ENCODE measurements around the gene RARG.

GRCh38 chr12:53233671-53234121, 1.7 kb upstream of the RARG start:
- no peak for TF ChIP-seq POLR2AphosphoS5 (IDR thresholded peaks at IDR 0.05; ENCODE audit: insufficient read depth in 1 of 2, low read depth in 1 of 2)
- TF ChIP-seq, protein P1, sequence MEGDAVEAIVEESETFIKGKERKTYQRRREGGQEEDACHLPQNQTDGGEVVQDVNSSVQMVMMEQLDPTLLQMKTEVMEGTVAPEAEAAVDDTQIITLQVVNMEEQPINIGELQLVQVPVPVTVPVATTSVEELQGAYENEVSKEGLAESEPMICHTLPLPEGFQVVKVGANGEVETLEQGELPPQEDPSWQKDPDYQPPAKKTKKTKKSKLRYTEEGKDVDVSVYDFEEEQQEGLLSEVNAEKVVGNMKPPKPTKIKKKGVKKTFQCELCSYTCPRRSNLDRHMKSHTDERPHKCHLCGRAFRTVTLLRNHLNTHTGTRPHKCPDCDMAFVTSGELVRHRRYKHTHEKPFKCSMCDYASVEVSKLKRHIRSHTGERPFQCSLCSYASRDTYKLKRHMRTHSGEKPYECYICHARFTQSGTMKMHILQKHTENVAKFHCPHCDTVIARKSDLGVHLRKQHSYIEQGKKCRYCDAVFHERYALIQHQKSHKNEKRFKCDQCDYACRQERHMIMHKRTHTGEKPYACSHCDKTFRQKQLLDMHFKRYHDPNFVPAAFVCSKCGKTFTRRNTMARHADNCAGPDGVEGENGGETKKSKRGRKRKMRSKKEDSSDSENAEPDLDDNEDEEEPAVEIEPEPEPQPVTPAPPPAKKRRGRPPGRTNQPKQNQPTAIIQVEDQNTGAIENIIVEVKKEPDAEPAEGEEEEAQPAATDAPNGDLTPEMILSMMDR (IDR thresholded peaks at IDR 0.05) = no peak
